ENCODE data around the gene DLGAP1. TPM values are rescaled to one million over a fixed set of nuclear protein-coding genes. Genes with fewer than 3 reads are reported as not detected.

DLGAP1 gene
- polyA plus RNA-seq, 4 donors = 3.9 to 7.5 (median 5.2) TPM

DNA sequence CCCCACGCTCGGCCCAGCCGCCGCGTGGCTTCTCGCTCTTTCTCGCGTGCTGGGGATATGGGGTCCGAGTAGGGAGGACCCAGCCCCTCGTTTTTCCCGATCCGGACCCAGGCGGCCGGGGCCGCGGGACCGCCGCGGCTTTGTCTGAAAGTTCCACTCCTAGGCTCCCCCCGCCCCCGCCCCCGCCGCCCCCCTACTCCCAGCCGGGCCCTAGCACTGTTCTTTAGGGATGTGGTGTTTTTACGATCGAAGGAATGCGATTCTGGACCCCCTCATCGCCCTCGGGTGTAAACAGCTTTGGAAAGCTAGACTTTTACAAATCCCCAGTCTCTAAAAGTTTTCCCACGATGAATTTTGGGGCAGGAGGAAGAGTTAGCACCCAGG lies 1004.3 kb downstream of the DLGAP1 start:
- no peak for DNase-seq (ENCODE audit: low read depth in 4 of 4, low spot score in 3 of 4)

DNA sequence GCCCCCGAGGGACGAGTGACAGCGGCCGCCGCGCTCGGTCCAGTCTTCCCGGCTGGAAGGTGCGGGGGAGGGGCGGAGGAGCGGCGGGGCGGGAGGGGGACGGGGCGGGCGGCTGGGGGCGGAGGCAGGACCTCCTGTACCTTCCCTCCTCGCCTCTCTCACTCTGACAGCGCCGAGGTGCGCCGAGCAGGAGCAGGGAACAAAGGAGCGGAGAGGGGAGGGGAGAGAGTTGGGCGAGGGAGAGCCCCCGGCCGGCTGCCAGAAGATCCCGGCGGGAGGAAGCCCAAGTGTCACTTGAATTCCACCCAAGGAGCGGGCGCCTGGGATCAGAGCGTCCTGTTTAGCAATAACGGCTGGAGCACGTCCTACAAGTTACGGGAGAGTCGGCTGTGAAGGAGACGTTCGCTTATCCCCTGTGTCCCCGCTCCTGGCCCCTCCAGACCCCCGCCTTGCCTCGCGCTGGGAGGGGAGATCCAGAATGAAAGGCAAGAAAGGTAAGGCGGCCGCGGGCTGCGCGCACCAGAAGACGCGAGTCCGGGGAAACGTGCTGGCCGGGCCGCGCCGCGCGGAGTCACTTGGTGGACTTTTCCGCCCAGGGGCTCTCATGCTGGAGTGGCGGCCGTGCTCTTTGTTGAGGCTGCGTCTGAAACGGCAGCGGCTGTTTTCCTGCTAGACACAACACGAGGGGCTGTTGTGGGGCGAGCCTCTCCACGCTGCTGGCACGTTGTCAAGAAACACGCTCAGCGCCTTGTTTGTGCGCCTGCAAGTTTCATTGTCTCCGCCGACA lies 1004.9 kb downstream of the DLGAP1 start, which contains the start of gene TGIF1:
TSS of gene TGIF1 (plus strand) at position 161 of the 787 bp plus-strand sequence. CDS start at position 479, 318 bp downstream.
- DNase-seq (ENCODE audit: low read depth in 4 of 4, low spot score in 3 of 4) = peak in 3 of 4 donors; percentile 70 to 73 (median 71)

DNA sequence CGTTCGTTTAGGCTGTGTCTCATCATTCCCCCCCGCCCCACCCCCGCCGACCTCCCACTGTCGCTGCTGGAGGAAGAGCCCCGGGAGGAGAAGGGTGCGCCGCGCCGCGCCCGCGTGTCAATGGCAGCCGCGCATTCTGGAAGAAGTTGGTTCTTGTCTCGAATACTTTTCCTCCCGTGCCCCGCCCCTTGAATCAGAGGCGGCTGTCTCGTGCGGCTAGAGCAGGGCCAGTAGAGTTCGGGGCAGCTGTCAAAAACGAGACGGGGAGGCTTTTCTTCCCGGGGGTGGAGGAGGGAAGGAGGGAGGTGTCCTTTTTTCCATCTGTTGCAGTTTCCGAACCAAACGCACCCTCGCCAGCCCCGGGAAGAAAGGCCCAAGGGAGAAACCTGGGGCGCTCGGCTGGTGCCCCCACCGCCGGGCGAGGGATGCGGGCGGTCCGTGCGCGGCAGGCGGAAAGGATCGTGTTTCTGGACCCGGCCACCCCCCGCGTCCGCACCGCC lies 1005.5 kb downstream of the DLGAP1 start:
- peak in 1 of 4 donors; percentile 50 for DNase-seq (ENCODE audit: low read depth in 4 of 4, low spot score in 3 of 4)

DNA sequence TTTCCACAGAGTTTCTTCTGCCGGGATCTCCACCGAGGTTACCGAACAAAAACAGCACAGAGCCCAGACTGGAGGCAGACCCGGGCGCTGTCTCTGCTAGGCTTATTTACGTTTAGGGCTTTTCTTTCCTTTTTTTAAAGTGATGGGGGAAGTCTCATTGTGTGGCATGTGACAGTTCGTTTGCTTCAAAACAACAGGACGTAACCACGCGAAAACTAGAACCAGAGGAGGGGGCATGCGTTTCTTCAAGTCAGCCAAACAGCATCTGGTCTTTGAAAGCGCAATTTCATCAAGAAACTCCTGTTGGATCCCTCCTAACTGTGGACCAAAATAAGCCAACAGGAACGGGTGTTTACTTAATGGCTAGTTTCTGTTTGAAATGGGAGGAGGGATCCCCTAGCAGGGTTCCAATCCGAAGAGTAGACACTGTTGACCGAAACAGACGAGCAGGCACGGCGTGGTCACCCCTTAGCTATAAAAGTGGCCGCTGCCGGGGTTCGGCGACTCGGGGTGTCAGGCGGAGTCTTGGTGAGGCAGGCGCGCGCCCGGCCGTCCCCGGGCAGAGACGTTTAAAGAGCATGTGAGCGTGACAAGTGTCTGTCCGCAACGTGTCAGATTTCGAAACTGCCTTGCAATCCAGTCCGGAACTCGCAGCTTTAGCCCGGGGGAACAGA lies 1006.1 kb downstream of the DLGAP1 start:
- DNase-seq (ENCODE audit: low read depth in 4 of 4, low spot score in 3 of 4) = peak in 2 of 4 donors; percentile 59 to 61

DNA sequence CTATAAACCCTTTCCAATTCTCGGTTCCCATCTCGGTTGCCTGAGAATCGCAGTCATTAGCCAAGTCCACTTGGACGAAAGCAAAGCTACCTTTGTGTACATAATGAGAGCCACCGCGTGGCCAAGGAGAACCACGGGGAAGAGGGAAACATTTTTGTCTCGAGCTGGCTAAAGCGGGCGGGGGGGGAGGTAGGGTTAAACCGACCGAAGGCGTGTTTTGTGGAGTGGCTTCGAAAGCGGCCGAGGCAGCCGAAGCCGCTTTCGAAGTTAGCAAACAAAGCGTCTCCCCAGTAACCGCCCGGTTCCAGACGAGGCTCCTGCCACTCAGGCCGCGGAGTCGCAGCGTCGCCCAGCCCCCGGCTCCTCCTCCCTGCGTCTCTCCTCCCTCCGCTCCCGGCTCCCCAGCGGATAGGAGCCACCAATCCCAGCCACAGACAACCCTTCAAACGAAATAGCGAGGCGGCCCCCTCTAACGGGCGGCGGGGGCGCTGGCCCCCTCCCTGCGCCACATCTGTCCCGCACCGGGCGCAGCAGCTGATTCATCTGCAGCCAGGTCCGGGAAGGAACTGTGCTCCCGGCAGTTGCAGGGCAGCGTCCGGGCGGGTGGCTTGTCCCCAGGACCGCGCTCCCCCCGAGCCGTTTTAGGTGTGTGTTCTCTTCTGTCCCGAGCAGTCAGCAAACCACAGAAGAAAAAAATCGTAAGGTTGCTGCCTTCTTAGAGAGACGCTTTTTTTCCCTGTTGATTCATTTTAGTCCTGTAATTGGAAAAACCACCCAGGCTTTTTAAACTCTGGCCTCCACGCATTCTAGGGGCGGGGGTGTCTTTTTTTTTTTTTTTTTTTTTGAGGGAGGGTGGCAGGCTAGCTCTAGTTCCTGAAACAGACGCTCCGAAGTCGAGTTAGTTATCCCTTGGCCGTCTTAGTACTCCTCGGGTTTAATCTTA lies 1006.9 kb downstream of the DLGAP1 start:
- DNase-seq (ENCODE audit: low read depth in 4 of 4, low spot score in 3 of 4) = peak; percentile 87 to 94 (median 94)

DNA sequence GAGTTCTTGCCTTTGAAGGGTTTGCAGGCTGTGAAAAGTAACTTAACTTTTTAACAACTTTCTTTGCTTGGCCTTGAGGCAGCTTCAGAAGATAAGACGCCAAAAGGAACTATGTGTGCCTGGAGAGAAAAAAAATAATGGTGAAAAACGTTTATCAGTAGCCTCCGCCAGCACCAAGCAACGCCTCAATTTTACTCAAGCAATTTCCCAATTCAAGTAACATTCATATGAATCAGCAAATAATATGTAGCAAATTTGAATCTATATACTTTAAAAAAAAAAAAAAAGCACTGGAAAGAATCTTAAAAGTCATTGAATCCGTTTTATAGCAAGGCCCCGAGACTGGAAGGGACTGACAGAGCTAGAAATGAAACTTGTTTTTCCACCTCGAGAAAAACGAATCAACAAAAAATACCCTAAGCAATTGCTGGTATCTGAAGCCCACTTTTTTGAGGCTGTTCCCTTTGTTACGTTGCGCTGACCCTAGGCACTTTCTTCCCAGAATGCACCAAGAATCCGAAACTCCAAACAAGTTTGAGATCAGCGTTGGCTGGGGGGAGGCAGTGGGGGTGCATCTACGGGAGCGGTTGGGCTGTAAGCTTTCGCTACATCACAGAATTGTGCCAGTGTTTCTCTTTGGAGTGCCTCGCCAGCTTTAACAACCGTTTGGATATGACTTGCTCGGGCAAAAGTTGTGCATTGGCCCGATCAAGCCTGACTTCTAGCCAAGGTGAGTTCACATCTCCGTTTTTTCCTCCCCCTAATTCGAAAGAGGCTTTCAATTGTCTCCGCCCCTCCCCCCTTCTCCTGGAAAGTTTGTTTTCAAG lies 1007.8 kb downstream of the DLGAP1 start:
- peak in 2 of 4 donors; percentile 71 to 72 for DNase-seq (ENCODE audit: low read depth in 4 of 4, low spot score in 3 of 4)
